IPS-18c (cell line): ENCODE measurements around the gene KCNJ6.
"Not testable (repeated sequence)": the region's sequence is repeated elsewhere in the genome, so short reads cannot be mapped to it uniquely, and the experiment has no call there.

Experiments used
- H3K4me3 ChIP-seq: 2 replicates; pipeline ENCODE4 v1.7.0; 2013; ENCODE audit warnings: low read depth, mild to moderate bottlenecking, low read length, moderate library complexity; ENCODE audit not compliant: insufficient read depth
- H3K9me3 ChIP-seq: one replicate; pipeline ENCODE4 v1.6.1; 2013; ENCODE audit warnings: mild to moderate bottlenecking, low read length, moderate library complexity; ENCODE audit not compliant: control insufficient read depth, insufficient read depth

The KCNJ6 gene

DNA sequence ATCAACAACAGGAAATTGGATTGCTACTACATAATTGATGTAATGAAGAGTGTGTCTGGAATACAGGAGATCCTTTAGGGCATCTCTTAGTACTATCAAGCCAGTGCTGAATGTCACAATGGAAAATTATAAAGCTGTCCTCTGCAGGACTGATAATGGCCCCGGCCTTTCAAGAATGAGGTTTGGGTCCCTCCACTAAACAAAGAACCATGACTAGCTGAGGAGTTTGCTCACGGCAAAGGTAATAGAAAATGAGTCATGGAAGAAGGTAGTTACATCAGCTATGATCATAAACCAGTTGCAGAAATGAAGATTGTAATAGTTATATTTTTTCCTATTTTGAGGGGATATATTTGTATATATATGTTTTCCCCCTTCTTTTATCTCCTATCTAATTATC, 145.8 kb downstream of the KCNJ6 start:
- peaks cover 6% of the 10 kb centered on the region for H3K9me3 ChIP-seq
- H3K4me3 ChIP-seq, result no peak overlapping the region

DNA sequence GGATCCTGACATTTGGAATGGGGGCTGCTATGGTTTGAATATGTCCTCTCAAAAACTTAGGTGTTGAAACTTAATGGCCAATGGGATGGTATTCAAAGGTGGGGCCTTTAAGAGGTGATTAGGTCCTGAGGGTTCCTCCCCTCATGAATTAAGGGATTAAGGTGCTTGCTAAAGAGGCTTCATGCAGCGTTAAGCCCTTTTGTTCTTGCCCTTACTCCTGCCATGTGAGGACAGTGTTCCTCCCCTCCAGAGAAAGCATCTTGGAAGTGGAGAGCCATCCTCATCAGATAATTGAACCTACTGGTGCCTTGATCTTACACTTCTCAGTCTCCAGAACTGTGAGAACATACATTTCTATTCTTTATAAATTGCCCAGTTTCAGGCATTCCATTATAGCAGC, 146.6 kb downstream of the KCNJ6 start:
- Histone ChIP-seq H3K9me3 (peaks cover 6% of the 10 kb centered on the region), H3K4me3 (no peak overlapping the region)

DNA sequence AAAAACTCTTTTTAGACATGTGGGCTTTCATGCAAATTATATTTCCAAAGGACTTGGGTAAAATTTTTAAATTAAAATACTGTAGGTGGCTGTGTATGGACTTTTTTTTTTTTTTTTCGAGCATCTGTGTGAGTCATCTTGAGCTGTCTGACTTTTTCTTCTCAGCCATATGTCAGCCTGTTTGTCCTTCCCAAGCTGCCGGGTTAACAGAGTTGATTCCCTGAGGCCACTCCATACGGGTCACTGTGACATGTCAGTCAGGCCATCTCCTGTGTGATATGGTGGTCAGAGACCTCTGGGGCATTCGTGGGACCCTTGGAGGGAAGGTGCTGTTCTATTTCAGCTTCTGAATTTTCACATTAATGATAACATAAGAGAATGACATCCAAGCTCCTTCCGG, 148.3 kb downstream of the KCNJ6 start:
- Histone ChIP-seq H3K4me3 (no peak overlapping the region), H3K9me3 (peaks cover 6% of the 10 kb centered on the region)

DNA sequence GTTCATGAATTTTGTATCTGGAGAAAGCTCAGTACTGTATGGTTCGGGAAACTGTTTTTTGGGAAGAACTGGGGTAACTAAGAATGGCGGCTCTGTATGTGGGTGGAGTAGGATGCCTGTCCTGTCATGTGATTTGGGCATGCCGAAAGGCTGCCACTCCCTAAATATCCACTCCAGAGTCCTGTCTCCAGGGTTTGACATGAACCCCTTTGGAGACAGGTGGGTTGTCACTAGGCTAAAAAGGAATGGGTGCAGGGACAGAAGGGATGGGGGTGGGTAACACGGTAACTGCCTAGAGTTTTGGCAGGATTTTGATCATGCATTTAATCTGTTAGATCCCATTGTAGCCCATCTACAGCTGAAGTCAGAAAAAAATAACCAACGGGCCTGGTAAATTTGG, 150.1 kb downstream of the KCNJ6 start:
- peaks cover 6% of the 10 kb centered on the region for H3K9me3 ChIP-seq
- no peak overlapping the region for H3K4me3 ChIP-seq

DNA sequence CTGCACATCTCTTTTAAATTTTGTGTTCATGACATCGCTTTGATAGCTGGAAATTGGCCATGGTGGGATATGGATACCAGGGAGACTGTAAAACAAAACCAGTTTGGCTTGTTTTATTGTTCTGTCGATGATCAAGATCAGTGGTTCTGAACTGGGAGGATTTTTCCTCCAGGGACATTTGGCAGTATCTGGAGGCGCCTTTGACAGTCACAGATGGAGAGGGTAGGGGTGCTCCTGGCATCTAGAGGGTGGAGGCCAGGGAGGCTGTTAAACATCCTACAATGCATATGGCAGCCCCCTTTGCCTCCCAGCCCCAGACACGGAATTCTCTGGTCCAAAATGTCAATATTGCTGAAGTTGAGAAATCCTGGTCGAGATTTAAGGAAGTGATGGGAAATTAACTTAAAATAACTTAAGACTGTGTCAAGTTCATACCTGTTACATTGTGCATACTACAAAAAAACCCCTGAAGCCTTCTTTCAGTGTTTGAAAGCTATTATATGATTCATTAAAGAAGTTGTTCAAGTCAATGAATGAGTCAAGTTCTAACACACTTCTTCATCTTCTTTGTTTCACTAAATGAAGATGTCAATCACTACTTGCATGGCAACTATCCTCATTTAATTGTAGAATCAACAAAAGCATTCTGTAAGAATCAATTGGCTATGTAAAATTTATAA, 150.9 kb downstream of the KCNJ6 start:
- Histone ChIP-seq H3K9me3 (peaks cover 6% of the 10 kb centered on the region), H3K4me3 (no peak overlapping the region)

DNA sequence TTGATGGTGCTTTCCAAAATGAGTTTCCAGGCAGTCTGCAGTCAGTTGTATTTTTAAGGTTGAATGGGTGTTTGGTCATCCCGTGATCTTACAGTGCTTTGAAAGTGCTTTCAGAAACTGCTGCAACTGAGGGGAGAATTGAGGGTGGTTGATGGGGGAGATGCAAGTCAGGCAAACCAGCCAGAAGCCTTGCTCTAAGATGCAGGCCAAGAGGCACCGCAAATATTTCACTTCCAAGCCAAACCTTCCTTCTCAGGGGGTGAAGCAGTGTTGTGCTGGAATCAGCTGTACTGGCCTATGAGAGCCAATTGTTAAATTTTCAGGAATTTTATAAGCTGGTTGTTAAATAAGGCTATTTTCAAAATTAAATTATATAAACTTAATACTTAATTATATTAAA, 151.6 kb downstream of the KCNJ6 start:
- H3K9me3 ChIP-seq, result peaks cover 9% of the 10 kb centered on the region
- H3K4me3 ChIP-seq, result no peak overlapping the region

DNA sequence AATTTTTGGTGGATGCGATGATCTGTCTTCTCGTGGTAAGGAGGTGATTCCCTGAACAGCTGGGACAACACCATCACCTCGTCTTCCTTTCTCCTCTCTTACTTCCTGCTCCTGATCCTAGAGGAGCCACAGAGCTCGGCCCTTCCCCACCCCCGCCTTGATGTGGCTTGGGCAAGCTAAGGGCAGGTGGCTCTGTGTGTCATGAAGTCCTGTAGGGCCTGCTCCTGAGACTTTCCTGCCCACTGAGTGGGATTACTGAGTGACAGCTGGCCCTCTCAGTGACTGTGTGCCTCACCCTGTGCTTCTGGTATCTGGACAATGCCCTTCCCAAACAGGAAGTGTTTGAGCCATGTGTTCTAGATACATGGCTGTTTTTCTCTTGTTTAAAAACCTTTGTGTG, 153.0 kb downstream of the KCNJ6 start:
- Histone ChIP-seq H3K9me3 (peaks cover 10% of the 10 kb centered on the region), H3K4me3 (no peak overlapping the region)

DNA sequence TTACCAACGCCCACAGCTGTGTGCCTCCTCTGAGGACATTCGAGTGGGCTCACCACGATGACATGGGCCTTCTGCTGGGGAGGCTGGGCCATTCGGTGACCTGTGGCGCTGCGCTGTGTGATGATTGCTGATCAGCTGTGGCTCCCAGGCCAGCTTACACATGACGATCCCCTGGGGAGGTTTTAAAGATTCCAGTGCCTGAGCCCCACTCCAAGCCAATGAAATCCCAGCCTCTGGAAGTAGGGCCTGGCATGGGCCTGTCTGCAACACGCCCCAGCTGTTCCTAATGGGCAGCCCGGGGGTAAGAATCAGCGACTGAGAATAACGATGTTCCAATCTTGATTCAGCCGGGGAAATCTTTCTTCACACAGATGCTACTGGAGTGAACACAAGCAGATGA, 153.7 kb downstream of the KCNJ6 start:
- H3K9me3 ChIP-seq, result peaks cover 10% of the 10 kb centered on the region
- H3K4me3 ChIP-seq, result no peak overlapping the region

DNA sequence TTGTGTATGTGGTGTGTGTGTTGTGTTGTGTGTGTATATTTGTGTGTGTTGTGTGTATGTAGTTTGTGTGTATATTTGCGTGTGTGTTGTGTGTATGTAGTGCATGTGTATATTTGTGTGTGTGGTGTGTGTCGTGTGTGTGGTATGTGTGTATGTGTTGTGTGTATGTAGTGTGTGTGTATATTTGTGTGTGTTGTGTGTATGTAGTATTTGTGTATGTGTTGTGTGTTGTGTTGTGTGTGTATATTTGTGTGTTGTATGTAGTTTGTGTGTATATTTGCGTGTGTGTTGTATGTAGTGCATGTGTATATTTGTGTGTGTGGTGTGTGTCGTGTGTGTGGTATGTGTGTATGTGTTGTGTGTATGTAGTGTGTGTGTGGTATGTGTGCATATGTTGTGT, 154.9 kb downstream of the KCNJ6 start:
- H3K9me3 ChIP-seq, H3K4me3 ChIP-seq: not testable (repeated sequence)

DNA sequence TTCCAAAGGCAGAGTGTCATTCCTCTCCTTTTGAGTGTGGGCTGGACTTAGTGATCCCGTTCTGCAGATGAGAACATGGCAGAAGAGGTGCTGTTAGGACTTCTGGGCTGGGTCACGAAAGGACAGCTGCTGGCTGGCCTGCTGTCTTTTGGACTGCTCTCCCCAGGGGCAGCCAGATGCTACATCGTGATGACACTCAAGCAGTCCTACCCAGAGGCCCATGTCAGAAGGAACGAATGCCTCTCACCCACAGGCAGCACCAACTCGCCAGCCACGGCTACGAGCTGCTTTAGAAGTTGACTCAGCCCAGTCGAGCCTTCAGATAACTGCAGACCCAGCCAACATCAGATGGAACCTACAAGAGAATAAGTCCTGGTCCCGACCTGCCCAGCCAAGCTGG, 156.5 kb downstream of the KCNJ6 start:
- Histone ChIP-seq H3K9me3 (peaks cover 4% of the 10 kb centered on the region), H3K4me3 (no peak overlapping the region)

DNA sequence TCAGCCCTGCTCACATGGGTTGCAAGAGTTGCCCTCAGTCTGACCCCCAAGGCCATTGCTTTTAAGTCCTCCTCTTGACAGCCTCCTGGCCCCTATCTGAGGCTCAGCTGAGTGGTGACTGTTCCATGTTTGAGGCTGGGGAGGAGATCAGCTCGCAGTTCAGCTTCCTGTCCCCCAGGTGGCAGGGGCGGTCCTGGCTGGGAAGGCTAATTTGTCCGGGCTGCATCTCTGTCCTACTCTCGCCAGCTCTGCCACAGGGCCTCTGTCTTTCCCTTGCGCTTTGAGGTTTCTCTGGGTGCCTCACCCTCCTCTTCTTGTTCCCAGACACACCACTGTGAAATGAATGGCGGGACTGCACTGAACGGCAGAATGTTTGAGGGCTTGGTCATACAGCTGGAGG, 157.3 kb downstream of the KCNJ6 start:
- H3K4me3 ChIP-seq, result no peak overlapping the region
- H3K9me3 ChIP-seq, result peaks cover 4% of the 10 kb centered on the region

DNA sequence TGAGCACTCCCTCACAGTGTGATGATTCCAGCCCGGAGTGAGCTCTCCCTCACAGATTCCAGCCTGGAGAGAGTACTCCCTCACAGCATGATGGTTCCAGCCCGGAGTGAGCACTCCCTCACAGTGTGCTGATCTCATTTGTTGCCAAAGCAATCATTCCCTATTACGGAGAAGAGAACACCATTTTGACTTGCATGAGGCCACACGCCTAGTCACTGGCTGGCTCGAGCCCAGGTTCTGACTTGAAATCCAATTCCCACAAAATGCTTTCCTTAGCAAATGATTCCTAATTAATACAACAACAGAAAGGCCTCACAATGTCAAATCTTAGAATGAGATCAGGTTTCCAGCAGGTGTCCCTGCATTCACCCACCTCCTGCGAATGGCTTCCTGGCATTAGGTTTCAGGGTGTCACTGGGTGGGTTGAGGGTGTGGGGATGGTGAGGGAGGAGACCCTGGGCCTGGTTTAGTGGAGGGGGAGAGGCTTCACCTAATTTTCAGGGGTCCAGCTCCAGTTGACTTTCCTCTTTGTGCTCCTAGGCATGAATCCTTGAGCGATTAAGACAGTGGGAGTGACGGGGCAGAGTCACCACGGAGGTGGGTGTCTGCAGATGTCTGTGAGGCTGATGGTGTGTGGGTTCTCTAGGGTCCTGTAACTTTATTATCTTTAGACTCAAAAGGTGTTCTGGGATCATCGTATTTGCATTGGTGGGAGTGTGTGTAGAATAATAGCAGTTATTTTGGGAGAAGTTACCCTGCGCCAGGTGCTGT, 158.5 kb downstream of the KCNJ6 start:
- peaks cover 4% of the 10 kb centered on the region for H3K9me3 ChIP-seq
- no peak overlapping the region for H3K4me3 ChIP-seq

DNA sequence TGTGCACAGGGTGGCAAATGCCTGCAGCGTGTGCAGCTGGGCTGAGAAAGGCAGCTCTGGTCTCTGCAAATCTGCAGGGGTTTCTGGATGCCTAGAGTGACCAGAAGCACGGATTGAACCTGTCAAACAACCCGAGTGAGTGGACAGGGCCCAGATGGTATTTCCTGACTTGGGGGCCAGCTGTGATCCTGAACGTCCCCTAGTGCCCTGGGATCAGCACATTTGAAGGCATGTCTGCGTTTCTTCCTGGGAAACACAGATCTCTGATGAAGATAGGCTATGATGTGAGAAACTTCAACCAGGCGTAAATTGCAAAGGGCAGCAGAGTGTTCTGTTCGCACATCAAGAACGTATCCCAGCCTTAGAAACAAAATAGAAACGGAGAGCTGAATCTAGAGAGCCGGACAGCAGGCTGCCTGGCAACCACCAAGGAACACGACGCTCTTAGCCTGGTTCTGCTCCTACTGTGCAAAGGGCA, 163.1 kb downstream of the KCNJ6 start:
- Histone ChIP-seq H3K9me3 (no peaks in the 10 kb centered on the region), H3K4me3 (no peak overlapping the region)

DNA sequence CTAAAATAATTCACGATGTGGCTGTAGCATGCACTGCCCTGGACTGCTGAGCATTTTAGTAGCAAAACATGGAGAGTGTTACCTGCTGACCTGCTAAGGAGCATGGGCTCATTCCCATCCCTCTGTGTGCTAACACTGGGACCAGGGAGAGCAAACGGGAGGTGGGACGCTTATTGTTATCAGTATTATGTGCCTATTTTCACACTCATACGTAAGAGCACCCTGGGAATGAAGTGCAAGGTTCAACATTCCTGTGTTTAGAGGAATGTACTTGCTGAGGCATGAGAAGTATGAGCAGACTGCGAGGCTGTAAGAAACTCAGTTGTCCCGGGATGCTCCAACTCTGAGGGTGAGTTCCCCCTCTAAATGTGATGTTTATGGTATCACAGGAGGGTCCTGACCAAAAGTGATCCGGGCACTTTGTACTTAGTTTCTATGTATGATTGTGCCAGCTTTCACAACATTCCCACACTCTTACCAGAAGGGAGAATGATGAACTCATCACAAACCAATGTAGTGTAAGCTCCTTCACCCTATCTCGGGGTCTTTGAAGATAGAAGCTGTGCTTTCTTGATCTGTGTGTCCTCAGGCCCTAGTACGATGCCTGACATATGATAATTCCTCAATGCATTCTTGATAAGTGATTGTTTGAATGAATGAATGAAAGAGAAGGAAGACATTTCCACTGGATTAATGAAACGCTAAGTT, 164.8 kb downstream of the KCNJ6 start:
- Histone ChIP-seq H3K9me3 (no peaks in the 10 kb centered on the region), H3K4me3 (no peak overlapping the region)

DNA sequence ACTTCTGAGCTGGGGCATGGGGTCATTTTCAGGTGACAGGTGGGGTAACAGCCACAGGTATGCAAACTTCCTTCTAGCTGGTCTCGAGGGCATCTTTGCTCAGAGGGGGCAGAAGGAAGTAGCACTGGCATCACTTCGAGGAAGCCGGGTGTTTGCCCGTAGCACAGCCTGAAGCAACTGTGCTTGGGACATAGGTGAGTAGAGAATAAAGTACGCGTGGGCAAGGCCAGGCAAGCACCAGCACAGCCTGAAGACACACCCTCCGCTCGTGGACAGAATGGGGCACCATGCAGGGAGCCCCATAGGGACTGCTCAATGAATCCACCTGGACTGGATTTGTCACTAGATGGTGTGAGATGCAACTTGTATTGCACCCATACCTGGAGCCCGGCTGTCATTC, 167.1 kb downstream of the KCNJ6 start:
- H3K9me3 ChIP-seq, result no peaks in the 10 kb centered on the region
- H3K4me3 ChIP-seq, result no peak overlapping the region

DNA sequence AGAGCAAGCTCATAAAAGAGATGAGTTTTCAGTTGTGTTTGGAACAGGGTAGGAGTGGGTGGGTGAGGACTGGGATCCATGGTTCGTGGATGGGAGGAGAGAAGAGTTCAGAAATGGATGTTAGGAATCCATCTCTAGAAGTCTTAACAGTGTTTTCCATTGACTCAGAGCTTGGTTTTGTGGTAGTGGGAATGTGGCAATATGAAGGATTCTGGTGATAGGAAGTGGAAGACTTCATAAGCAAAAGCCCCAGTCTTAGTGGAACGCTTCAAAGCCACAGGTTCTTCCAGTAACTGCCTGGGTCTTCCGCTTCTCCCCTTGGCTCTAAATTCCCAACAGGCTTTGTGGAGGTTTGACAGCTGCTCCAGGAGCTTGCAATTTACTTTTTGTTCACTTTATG, 167.9 kb downstream of the KCNJ6 start:
- H3K9me3 ChIP-seq, result no peaks in the 10 kb centered on the region
- no peak overlapping the region for H3K4me3 ChIP-seq

DNA sequence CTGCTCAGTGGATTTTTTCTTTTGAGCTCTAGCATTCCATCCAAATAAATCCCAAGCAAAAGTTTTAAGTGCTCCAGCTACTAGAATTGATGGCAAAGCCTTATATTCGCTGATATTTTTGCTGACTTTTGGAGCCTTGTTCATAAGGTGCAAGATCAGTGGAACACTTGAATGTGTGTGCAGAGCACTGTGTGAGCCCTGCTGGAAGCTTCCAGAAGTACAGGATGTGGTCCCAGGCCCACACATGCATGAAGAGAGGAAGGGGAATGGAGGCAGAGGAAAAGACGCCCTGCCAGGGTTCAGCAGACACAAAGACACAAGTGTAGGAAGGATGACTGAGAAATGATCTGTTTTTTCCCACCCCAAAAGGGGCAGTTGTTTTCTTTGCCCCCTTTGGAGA, 169.4 kb downstream of the KCNJ6 start:
- H3K9me3 ChIP-seq, result no peaks in the 10 kb centered on the region

DNA sequence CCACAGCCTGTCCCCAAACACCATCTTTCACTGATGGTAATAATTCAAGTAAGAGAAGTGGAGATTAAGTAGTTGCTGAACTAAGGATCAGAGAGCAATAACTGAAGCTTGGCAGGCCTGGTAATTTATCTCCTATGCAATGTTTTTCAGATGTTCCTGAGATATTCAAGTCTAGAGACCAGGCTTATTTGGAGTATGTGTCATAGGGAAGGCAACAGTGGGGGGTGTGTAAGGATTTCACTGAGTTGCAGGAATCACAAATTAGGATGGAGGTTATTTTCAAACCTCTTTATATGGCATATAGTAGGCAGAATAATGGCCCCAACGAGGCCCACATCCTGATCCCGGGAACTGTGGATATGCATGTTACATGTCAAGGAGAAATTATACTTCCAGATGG, 171.7 kb downstream of the KCNJ6 start:
- Histone ChIP-seq H3K4me3 (no peak overlapping the region), H3K9me3 (no peaks in the 10 kb centered on the region)

More for the DNA sequence above, 169.4 kb downstream of the KCNJ6 start:
- H3K4me3 ChIP-seq, result no peak overlapping the region
